ENCODE data around the gene PIEZO2.

Gene PIEZO2

GRCh38 chr18:11031966-11032365 is 117.4 kb downstream of the PIEZO2 start:
- DNase-seq (ENCODE audit: low spot score) (no peak), FAIRE-seq (no peak)

DNA sequence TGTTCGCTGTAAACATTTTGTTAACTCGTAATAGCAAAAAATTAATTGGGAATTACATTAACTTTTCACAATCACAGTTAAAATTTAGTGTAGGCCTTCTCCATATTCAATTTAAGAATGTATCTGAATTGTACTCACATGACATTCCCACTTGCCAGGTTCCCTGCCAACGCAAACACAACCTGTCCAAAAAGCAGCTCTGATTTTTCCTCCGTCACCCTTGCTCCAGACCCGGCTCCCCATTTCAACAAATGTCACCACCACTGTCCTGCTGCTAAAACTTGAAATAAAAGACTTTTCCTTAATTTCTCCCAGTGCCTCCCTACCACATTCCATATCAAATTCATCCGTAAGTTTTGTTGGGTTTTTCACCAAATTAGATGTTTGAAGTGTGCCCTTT is 120.3 kb downstream of the PIEZO2 start:
- no peak for FAIRE-seq
- DNase-seq (ENCODE audit: low spot score), result no peak

- no peak for FAIRE-seq
These were observed 121.5 kb downstream of the PIEZO2 start for GRCh38 chr18:11027862-11028261.

DNA sequence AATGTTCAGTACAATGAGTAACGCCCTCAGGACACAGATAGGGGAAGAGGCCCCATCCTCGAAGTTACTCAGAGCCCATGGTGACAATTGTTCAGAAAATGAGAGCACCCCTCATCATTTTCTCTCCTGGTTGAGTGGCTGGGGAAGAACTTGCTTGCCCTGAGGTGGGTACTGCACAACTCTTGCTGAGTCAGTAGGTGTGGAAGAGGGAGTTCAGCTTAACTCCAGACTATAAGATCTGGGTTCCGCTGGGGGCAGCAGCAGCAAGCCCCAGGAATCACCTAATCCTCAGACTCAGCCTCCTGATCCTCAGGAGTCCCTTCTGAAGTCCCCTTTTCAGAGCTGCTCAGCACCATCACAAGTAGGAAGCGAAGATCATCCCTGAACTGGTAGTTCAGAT is 123.7 kb downstream of the PIEZO2 start:
- no peak for FAIRE-seq
- DNase-seq (ENCODE audit: low spot score), result no peak

More at GRCh38 chr18:11027862-11028261, 121.5 kb downstream of the PIEZO2 start:
- DNase-seq (ENCODE audit: low spot score), result no peak

DNA sequence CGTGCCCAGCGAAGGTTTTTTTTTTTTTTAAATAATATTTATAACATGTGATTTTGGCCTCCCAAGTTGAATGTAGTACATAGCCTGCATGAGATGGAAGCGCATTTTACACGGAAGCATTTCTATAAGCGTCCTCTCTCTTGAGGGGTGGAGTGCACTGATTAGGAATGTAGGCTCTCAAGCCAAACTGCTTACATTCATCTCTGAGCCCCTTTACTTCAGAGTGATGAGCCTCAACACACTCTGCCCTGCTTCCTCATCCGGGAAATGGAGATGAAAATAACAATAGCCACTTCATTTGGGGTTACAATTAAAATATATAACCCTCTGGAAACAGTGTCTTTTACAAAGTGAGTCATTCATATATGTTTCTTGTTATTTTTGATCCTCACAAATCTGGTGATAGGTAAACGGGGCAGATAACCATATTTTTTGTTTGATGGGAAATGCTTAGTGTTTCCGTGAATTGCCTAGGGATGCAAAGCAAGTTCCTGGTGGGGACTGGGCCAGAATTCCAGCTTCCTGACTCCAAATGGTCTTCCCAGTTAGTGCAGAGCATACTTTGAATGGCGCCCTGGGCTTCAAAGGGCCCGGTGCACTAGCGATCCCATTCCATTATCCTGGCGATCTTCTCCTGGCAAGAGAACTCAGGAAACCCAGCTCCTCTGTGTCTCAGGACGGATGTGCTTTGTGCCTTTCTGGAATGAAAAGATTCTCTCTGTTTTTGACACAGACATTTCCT is 124.3 kb downstream of the PIEZO2 start:
- no peak for DNase-seq (ENCODE audit: low spot score)

GRCh38 chr18:11021477-11021876 is 127.9 kb downstream of the PIEZO2 start:
- FAIRE-seq (no peak), DNase-seq (ENCODE audit: low spot score) (no peak)

More for the DNA sequence above, 124.3 kb downstream of the PIEZO2 start:
- no peak for FAIRE-seq

GRCh38 chr18:11020877-11021414 is 128.4 kb downstream of the PIEZO2 start:
- DNase-seq (ENCODE audit: low spot score), result no peak

GRCh38 chr18:11020161-11020853 is 129.1 kb downstream of the PIEZO2 start:
- FAIRE-seq (no peak), DNase-seq (ENCODE audit: low spot score) (no peak)

More at GRCh38 chr18:11020877-11021414, 128.4 kb downstream of the PIEZO2 start:
- no peak for FAIRE-seq

DNA sequence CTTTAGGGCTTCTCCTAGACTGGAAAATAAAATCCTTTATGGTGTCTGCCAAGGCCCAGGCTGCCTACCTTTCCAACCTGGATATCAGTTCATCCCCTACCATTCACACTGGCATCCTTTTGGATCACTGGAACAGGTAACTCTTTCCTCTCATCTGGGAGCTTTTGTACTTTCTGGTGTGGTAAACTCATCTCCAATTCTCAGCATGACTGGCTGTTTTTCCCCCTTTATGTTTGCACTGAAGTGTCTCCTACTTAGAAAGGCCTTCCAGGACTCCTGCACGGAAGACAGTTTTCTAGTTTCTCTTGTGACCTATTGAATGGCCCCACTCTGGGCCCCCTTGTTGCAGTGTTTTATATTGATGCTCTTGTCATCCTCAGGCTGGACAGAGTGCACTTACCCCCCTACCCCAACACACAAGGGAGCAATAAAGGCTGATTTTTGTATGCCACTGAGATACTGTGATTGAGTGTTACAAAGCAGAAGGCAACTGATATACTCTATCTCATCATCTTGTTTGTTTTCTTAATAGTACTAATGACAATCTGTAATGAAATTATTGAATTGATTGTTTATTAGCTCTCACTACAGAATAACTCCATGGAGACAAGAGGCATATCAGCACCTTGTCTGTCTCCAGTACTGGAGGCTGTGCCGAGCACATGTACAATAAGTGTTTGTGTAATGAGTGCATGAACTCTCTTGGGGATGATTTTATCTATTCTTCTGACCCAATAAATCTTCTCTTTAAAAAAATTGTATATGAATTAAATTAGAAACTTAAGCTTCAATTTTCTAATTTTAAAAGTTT is 129.9 kb downstream of the PIEZO2 start:
- FAIRE-seq, result no peak
- DNase-seq (ENCODE audit: low spot score), result no peak

GRCh38 chr18:11009869-11010268 is 139.5 kb downstream of the PIEZO2 start:
- FAIRE-seq (no peak), DNase-seq (ENCODE audit: low spot score) (no peak)

DNA sequence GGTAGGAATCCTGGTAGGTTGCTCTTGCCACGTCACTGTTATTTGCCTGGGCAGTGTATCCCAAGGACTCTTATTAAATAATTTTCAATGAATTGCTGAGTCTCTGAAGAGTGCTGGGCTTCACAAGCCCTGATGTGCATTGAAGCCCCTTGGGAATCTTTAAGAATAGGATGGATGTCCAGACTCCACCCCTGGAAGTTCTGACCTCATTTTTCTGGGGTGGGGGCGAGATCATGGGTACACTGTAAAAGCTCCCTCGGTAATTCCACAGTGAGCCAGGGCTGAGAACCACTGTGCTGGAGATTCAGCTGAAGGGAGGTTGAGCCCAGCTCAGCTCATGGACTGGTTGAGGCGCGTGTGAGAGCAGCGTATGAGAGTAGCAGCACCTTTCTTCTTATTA is 140.2 kb downstream of the PIEZO2 start:
- no peak for FAIRE-seq

DNA sequence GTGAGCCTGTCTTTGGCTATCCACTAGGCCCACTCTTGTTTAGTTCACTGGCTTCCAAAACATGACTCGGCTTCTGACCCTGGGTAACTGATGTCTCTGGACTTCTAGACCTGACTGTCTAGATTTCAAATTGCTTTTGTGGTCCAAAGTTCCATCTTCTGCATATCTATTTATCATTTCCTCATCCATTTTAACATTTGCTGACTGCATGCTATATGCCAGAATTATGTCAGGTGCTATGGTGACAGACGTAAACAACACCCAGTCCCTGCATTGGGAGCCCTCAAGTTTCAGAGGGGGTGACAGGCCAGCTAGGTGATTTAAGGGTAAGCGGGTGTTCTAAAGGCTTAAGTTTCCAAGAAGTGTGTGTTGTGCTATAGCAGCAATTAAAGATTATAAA is 140.9 kb downstream of the PIEZO2 start:
- no peak for FAIRE-seq
- no peak for DNase-seq (ENCODE audit: low spot score)

More for the DNA sequence above, 140.2 kb downstream of the PIEZO2 start:
- no peak for DNase-seq (ENCODE audit: low spot score)

GRCh38 chr18:11005528-11005927 is 143.8 kb downstream of the PIEZO2 start:
- FAIRE-seq (peak; percentile 80), DNase-seq (ENCODE audit: low spot score) (peak; percentile 80)

DNA sequence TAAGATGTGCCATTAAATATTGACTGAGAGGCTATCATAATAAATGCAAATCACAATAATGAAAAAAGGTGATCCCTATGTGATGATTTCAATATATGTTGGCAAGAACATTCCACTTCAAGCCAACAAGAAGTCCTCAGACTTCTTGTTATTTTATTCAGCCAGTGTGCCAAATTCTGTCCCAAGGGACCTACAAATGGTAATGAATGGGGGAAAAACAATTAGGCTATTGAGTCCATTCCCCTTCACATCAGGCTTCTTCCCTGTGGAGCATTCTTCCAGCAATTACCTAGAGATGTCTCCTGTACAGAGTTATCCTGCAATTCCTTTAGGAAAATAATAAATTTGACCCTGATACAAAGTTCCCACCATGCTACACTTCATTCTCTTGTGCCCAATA is 144.4 kb downstream of the PIEZO2 start:
- no peak for FAIRE-seq
- DNase-seq (ENCODE audit: low spot score), result no peak

GRCh38 chr18:11004294-11004693 is 145.1 kb downstream of the PIEZO2 start:
- peak; percentile 77 for FAIRE-seq
- peak; percentile 46 for DNase-seq (ENCODE audit: low spot score)

DNA sequence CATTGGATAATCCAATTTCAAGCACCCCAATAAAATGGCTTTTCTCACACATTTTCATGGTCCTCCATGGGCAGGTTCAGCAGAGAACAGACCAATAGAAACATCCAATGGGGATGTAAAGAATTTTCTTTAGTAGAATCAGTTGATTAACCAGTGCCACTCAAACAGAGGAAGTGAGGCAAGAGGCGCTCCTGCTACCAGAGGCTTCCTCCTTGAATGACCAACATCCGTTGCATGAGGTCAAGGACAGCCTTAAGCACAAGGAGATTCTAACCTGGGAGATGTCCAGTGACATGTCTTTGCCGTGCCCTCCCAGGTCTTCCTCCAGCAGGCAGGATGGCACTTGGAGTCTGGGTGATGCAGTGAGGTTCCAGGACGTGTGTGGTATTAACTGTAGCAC is 146.6 kb downstream of the PIEZO2 start:
- no peak for FAIRE-seq
- no peak for DNase-seq (ENCODE audit: low spot score)

- DNase-seq (ENCODE audit: low spot score), result no peak
- no peak for FAIRE-seq
These were observed 147.1 kb downstream of the PIEZO2 start for GRCh38 chr18:11002277-11002676.

GRCh38 chr18:11000071-11000470 is 149.3 kb downstream of the PIEZO2 start:
- no peak for DNase-seq (ENCODE audit: low spot score)
- FAIRE-seq, result no peak

GRCh38 chr18:10997885-10998284 is 151.5 kb downstream of the PIEZO2 start:
- FAIRE-seq, result no peak
- no peak for DNase-seq (ENCODE audit: low spot score)

DNA sequence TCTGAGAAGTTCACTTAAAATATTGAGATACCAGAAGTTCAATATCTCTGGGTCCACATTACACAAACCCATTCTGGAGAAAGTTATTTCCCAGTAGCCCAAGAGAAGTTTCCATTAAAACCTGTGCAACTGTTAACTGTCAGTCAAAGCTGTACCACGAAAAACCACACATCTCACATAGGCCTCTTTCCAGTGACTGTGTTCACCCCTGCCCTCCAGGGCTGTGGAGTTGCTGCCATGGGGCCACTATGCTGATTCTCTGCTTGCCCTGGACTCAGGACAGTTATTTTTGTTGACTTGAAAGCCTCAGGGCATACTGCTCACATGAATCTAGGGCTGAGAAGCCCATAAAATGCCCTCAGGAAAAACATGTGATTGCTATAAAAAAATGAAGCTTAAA is 153.8 kb downstream of the PIEZO2 start:
- no peak for FAIRE-seq

GRCh38 chr18:10989486-10989885 is 159.9 kb downstream of the PIEZO2 start:
- no peak for FAIRE-seq

More for the DNA sequence above, 153.8 kb downstream of the PIEZO2 start:
- DNase-seq (ENCODE audit: low spot score), result no peak

DNA sequence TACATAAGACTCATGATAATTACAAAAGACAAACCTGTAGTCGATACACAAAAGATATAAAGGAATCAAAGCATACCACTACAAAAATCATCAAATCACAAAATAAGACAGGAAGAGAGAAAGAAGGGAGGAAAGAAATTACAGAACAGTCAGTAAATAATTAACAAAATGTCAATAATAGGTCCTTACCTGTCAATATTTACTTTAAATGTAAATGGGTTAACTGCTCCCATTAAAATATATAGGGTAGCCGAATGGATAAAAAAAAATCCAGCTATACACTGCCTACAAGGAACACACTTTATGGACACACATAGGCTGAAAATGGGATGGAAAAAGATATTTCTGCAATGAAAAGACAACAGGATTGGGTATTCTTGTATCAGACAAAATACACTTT is 163.7 kb downstream of the PIEZO2 start:
- DNase-seq (ENCODE audit: low spot score), result no peak
- no peak for FAIRE-seq

More at GRCh38 chr18:10989486-10989885, 159.9 kb downstream of the PIEZO2 start:
- DNase-seq (ENCODE audit: low spot score), result no peak
